GM18507 (cell line): ENCODE measurements around the gene THAP3.
"Not testable (repeated sequence)": the region's sequence is repeated elsewhere in the genome, so short reads cannot be mapped to it uniquely, and the experiment has no call there.

ENCODE experiments used
- DNase-seq: peaks from one replicate; pipeline ENCODE4 v3.0.0; 2011; ENCODE audit warnings: low read depth; ENCODE audit not compliant: insufficient read length; ENCODE audit errors: extremely low spot score
- FAIRE-seq: peaks from 2 replicates; lab custom pipeline; 2011; peaks lifted over from hg19 to GRCh38; lab: Jason Lieb, UNC

THAP3 gene

GRCh38 chr1:6628971-6629479 is 4.4 kb downstream of the THAP3 start:
- DNase-seq: no peak
- no peak for FAIRE-seq

- no peak for FAIRE-seq
- no peak for DNase-seq
Measured at GRCh38 chr1:6630027-6630426, 5.4 kb downstream of the THAP3 start.

GRCh38 chr1:6631058-6631457 is 6.4 kb downstream of the THAP3 start:
- no peak for DNase-seq
- no peak for FAIRE-seq

- no peak for FAIRE-seq
Measured at GRCh38 chr1:6632588-6633514, 8.2 kb downstream of the THAP3 start.

GRCh38 chr1:6634371-6635052 is 9.8 kb downstream of the THAP3 start:
- FAIRE-seq: no peak
- DNase-seq: no peak

More at GRCh38 chr1:6632588-6633514, 8.2 kb downstream of the THAP3 start:
- no peak for DNase-seq

GRCh38 chr1:6635161-6635909 is 10.7 kb downstream of the THAP3 start:
- no peak for FAIRE-seq
- DNase-seq: no peak

- FAIRE-seq (no peak), DNase-seq (no peak)
Measured at GRCh38 chr1:6635910-6636760, 11.5 kb downstream of the THAP3 start.

GRCh38 chr1:6636778-6637177 is 12.1 kb downstream of the THAP3 start:
- not testable (repeated sequence) for FAIRE-seq, DNase-seq

- FAIRE-seq (no peak), DNase-seq (no peak)
Measured at GRCh38 chr1:6637770-6638169, 13.1 kb downstream of the THAP3 start.

- FAIRE-seq: no peak
Measured at GRCh38 chr1:6638226-6638625, 13.6 kb downstream of the THAP3 start.

GRCh38 chr1:6640867-6641266 is 16.2 kb downstream of the THAP3 start:
- DNase-seq, FAIRE-seq: not testable (repeated sequence)

More at GRCh38 chr1:6638226-6638625, 13.6 kb downstream of the THAP3 start:
- no peak for DNase-seq

GRCh38 chr1:6645018-6645417 is 20.4 kb downstream of the THAP3 start:
- DNase-seq (no peak), FAIRE-seq (no peak)

GRCh38 chr1:6646499-6647148 is 22.0 kb downstream of the THAP3 start:
- FAIRE-seq: peak; percentile 35
- DNase-seq: no peak

- FAIRE-seq: no peak
- DNase-seq: no peak
Measured at GRCh38 chr1:6648556-6648955, 23.9 kb downstream of the THAP3 start.

- DNase-seq: no peak
- no peak for FAIRE-seq
Measured at GRCh38 chr1:6651909-6652308, 27.2 kb downstream of the THAP3 start.

GRCh38 chr1:6652986-6653385 is 28.3 kb downstream of the THAP3 start:
- FAIRE-seq (no peak), DNase-seq (no peak)

- DNase-seq: no peak
- FAIRE-seq: no peak
Measured at GRCh38 chr1:6653436-6654290, 29.0 kb downstream of the THAP3 start.

- no peak for DNase-seq
- FAIRE-seq: no peak
Measured at GRCh38 chr1:6657138-6657537, 32.5 kb downstream of the THAP3 start.
